Measurements from ENCODE around the gene PAM.

GRCh38 chr5:102891175-102891574 is 136.1 kb downstream of the PAM start:
- TF ChIP-seq, protein P1, sequence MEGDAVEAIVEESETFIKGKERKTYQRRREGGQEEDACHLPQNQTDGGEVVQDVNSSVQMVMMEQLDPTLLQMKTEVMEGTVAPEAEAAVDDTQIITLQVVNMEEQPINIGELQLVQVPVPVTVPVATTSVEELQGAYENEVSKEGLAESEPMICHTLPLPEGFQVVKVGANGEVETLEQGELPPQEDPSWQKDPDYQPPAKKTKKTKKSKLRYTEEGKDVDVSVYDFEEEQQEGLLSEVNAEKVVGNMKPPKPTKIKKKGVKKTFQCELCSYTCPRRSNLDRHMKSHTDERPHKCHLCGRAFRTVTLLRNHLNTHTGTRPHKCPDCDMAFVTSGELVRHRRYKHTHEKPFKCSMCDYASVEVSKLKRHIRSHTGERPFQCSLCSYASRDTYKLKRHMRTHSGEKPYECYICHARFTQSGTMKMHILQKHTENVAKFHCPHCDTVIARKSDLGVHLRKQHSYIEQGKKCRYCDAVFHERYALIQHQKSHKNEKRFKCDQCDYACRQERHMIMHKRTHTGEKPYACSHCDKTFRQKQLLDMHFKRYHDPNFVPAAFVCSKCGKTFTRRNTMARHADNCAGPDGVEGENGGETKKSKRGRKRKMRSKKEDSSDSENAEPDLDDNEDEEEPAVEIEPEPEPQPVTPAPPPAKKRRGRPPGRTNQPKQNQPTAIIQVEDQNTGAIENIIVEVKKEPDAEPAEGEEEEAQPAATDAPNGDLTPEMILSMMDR (conservative IDR thresholded peaks at IDR 0.05; ENCODE audit: low read length) = no peak
- TF ChIP-seq EZH2phosphoT487 (IDR thresholded peaks at IDR 0.05; ENCODE audit: borderline replicate concordance, low read depth, low read length) = no peak

All from OCI-LY7 (cell line).